Stimulated activated CD4-positive, alpha-beta T cell treated with anti-CD3 and anti-CD28 coated beads, Interleukin-15, amount 100 ng/mL, for 48 hours (primary cell): ENCODE data around the gene EFEMP1.

Experiments used
- DNase-seq, 2 donors: peaks; one replicate each; pipeline ENCODE4 v3.0.0-alpha.2; 2020; ENCODE audit warnings: low read depth in 2 of 2

Gene EFEMP1

GRCh38 chr2:55898386-55899040, 25.1 kb downstream of the EFEMP1 start:
- no peak for DNase-seq

- no peak for DNase-seq
Measured at GRCh38 chr2:55896633-55897032, 26.9 kb downstream of the EFEMP1 start.

GRCh38 chr2:55894720-55895119, 28.9 kb downstream of the EFEMP1 start:
- no peak for DNase-seq

- DNase-seq, result no peak
Measured at GRCh38 chr2:55891671-55892094, 31.9 kb downstream of the EFEMP1 start.

GRCh38 chr2:55888936-55889335, 34.6 kb downstream of the EFEMP1 start:
- DNase-seq, result no peak

GRCh38 chr2:55887901-55888624, 35.5 kb downstream of the EFEMP1 start:
- DNase-seq, result no peak

GRCh38 chr2:55887351-55887750, 36.2 kb downstream of the EFEMP1 start:
- no peak for DNase-seq

GRCh38 chr2:55885944-55886281, 37.7 kb downstream of the EFEMP1 start:
- no peak for DNase-seq

GRCh38 chr2:55885127-55885943, 38.2 kb downstream of the EFEMP1 start:
- no peak for DNase-seq

GRCh38 chr2:55883829-55884228, 39.8 kb downstream of the EFEMP1 start:
- no peak for DNase-seq

- DNase-seq, result no peak
Measured at GRCh38 chr2:55883357-55883756, 40.2 kb downstream of the EFEMP1 start.

GRCh38 chr2:55882954-55883353, 40.6 kb downstream of the EFEMP1 start:
- no peak for DNase-seq

- DNase-seq, result no peak
Measured at GRCh38 chr2:55880416-55881143, 43.0 kb downstream of the EFEMP1 start.

GRCh38 chr2:55879976-55880375, 43.6 kb downstream of the EFEMP1 start:
- DNase-seq, result no peak

GRCh38 chr2:55877087-55877436, 46.5 kb downstream of the EFEMP1 start:
- no peak for DNase-seq

GRCh38 chr2:55876429-55877086, 47.0 kb downstream of the EFEMP1 start:
- DNase-seq, result no peak

GRCh38 chr2:55875434-55876135, 48.0 kb downstream of the EFEMP1 start:
- no peak for DNase-seq

GRCh38 chr2:55874338-55874737, 49.2 kb downstream of the EFEMP1 start:
- no peak for DNase-seq

GRCh38 chr2:55871637-55872036, 51.9 kb downstream of the EFEMP1 start:
- no peak for DNase-seq

- DNase-seq, result no peak
Measured at GRCh38 chr2:55869637-55870325, 53.8 kb downstream of the EFEMP1 start.
